HG03558 (cell line): ENCODE results near the gene SMPD3.

Source experiments
- ATAC-seq: cut with Tn5 transposase; IDR thresholded peaks from one replicate; pipeline ENCODE4 v1.9.1; 2021; ENCODE audit warnings: moderate number of reproducible peaks; ENCODE audit not compliant: unreplicated experiment; ENCODE audit errors: extremely low read depth

Gene SMPD3

GRCh38 chr16:68387301-68387700 lies 61.0 kb downstream of the SMPD3 start:
- no peak for ATAC-seq

- no peak for ATAC-seq
Measured at GRCh38 chr16:68386628-68387027, 61.7 kb downstream of the SMPD3 start.

- no peak for ATAC-seq
Measured at GRCh38 chr16:68385371-68385770, 62.9 kb downstream of the SMPD3 start.

DNA sequence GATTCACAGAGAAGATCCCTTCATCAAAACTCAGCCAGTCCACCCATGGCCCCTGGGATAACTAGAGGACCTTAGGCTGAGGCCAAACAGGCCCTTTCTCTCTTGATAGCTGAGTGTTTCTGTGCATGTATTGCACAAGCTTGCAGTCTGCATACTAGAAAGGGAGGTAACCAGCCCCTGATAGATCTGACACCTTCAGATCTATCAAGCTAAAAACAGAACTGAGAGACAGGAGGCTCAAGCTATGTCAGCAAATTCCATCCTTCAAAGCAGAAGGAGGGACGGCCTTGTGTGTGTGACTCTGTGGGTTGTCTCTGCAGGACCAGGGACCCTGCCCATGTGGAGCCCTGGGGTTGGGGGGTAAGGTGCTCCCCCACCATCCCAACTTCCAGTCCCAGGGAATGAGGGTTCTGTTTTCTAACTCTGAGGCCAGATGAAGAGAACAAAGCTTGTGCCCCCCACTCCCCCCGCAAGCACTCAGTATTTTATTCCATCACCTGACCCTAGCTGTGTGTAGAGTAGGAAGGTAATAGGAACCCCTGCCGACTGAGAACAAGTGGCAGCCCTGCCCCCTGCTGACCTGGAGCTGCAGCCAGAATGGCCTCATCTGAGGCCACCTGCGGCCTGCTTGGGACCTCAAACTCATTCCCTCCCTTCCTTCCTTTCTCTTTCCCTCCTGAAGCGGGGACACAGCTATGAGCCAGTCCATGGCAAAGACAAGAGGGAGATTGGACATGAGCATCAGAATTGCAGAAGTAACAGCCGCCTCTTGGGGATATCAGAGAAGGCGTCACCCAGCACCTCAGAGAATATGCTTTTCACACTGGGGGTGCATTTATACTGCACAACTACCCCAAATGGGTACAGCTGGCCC lies 63.8 kb downstream of the SMPD3 start:
- no peak for ATAC-seq

DNA sequence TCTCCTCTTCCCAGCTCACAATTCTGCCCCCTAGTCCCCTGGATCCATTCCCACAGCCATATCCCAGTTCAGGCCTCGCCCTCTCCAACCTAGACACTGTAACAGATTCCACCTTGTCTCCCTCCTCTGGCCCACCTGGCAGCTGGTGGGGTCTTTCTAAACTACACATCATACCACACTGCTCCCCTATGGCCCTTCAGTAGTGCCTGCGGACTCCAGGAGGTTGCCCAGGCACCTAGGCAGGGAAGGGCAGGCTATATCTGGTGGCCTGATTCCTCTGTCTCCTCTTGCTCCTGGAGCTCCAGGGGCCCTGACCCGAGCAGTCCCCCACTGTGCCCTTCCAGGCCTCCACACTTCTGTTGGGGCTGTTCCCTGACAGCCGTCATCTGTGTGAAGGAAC lies 64.5 kb downstream of the SMPD3 start:
- ATAC-seq, result no peak

DNA sequence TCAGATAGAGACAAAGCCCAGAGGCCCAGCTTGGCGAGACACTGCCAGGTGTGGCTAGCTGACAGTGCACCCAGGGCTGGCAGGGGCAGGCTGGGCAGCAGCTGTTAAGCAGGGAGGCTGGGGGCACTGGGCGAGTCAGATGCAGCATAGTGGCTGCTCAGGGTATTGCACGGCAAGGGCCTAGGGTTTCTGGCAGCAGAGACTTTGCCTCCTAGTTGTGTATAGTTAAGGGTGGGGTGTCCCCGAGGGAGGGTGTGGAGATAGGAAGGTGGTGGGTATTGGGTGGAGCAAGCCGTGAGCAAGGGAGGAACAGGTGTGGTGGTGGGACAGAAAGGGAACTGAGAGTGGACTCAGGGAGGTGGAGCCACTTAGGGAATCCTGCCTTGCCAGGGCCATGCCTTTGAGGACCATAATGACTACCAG lies 66.0 kb downstream of the SMPD3 start:
- no peak for ATAC-seq

DNA sequence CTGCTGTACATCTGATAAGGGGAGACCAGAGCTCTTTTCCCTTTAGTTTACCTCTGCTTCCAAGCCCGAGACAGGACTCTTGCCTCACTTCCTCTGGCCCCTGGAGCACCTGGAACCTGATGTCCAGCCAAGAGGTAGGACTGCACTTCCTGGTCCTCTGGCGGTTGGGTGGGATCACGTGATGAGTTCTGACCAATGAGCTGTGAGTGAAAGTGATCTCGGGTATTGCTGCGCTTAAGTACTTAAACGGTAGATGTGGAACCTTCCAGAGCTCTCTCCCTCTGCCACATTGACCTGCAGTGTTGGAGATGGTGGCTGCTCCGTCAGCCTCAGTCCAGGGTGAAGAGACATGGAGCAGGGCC lies 67.0 kb downstream of the SMPD3 start:
- no peak for ATAC-seq

DNA sequence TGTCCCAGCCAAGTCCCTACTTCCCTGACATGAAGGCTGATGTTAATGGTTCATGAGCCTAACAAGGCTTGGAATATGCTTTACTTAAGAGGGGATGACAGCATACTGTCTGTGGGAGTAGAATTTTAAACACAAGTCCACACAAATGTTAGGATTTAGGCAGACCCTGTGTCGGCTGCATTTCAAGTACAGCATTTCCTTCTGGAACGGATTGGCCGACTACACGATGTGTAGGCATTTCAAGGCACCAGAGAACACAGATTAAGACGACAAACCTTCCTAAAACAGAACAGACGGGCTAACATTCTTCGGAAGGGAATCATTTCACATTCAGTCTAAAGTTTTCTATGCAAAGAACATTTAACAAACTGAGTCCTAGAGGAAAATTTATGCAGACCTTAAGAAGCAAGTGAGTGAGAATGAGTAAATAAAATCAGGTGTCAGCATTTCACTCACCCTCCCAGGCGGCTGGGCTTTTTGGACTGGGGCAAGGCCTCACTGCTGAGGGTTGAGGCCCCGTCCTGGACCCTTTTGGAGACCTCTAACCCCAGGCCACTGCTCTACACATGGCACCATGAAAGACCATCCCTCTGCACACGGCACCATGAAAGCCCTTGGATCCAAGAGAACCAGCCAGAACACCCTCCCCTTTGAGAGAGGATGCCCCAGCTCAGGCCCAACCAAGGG lies 67.5 kb downstream of the SMPD3 start:
- no peak for ATAC-seq

GRCh38 chr16:68380348-68380670 lies 68.0 kb downstream of the SMPD3 start:
- no peak for ATAC-seq

GRCh38 chr16:68379472-68380347 lies 68.6 kb downstream of the SMPD3 start:
- no peak for ATAC-seq

DNA sequence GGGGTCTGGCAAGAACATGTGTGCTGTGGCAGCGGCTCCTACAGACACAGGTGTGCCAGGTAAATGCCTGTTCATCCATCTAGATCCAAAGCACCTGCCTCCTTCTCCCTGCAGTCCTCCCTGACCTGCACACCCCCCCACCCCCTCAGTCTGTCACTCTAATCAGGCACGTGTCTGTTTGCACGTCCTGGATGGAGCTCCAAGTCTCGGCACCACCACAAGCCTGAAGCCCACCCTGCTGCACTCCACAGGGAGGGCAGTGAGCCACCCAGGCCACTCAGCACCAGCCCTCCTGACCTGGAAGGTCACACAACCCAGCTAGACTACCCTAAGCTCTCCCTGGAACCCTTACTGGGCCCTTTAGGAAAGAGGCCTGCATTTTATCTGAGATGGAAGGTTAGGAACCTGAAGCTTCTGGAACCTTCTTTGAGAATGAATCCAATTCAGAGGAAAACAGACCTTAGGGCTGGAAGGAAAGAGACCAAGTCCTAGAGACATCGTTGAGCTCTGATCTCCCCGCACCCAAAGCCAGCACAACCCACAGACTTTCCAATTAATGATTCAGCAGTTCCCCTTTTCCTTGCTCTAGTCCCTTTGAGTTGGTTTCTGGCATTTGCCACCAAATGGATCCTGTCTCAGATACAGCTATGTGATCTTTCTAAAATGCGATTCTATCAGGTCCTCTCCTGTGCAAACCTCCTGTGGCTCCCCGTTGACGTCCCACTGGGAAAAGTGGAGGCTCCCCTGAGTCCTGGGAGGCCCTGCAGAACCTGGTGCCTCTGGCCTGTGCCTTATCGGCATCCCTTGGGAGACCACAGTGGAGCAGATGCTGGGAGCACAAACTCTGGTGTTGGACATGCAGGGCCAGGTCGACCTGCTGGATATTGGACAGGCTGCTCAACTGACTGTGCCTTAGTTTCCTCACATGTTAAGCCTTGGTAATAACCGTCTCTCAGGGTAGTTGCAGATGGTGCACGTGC lies 69.6 kb downstream of the SMPD3 start:
- no peak for ATAC-seq

DNA sequence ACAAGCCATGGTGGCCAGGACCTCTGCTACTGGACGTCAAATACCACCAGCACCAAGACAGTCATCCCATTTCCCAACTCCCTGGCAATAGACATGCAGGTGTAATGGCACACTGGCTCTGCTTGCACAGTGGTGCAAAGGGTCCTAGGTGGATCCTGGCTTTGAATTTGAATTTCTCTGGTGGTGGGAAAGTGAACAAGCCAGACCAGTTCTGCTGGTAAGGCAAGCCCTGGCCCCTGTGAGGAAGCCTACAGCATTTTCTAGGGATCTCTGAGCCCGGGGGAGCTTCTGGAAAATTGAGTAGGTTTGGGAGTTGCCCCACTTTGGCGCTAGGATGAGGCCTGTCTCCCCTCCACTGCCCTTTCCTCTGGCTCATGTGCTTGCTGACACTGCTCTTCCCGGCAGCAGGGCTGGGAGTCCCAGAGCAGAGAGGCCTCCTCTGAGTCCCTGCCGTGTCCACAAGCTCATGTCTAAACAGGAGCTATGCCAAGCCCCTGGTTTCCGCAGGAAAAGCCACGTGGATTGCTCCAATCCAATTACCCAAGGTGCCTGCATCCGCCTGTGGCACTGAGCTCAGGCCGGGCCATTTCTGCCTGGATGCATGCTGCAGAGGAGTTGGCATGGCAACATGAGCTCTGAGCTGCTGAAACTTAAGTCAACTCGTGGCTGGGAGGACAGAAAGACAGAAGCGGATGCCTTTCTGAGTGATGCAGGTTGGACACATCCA lies 70.5 kb downstream of the SMPD3 start:
- ATAC-seq, result no peak

- no peak for ATAC-seq
Measured at GRCh38 chr16:68377221-68377620, 71.1 kb downstream of the SMPD3 start.

DNA sequence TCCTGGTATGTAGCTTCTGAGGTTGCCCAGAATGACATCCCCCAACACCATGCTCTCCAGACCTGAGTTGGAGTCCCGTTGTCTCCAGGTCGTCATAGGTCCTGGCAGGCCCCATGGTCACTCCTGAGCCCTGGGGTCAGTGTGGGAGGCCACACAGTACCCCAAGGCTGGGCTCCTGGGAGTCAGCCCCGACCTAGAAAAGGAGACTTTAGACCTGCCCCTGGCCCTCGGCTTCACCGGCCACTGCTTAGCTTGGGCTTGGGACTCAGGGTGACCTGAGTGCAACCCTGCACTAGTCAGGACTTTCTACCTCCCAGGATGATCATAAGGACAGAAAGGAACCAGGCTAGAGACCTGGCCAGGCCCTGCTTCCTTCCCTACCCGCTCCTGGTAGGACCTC lies 71.7 kb downstream of the SMPD3 start:
- ATAC-seq, result no peak

- ATAC-seq, result no peak
Measured at GRCh38 chr16:68375801-68376536, 72.3 kb downstream of the SMPD3 start.

DNA sequence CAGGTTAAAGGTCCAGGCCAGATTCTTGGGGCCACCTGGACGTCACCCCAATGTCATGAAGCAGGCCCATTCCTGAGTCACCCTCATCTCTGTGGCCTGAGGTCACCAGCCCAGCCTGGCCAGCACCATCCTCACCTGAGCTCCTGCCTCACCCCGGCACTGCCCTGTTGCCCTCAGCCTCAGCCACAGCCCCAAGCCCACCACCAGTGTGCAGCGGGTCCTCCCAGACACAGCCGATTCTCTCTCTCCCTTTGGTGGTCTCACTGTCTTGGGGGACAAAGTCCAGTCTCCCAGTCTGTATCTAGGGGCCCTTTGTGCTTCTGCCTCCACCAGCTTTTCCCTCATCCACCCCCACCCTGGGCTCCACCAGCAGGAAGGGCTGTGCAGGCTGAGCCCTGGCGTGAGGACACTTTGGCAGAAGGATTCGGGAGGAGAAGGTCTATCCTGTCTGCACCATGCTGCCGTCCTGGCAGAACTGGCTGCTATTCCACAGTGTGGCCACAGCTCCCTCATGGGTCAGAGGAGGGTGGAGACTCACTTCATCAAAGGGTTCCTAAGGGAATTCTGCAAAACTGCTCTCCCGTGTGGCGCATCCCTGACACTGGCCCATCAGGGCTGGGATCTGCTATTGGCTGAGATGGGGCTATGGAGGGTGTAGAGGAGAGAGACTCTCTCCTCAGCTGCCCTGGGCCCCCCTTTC lies 73.2 kb downstream of the SMPD3 start:
- ATAC-seq, result no peak

- no peak for ATAC-seq
Measured at GRCh38 chr16:68374246-68374805, 74.0 kb downstream of the SMPD3 start.
